Measurements from ENCODE around the gene ARRDC1. TPM values are rescaled to one million over a fixed set of nuclear protein-coding genes. Genes with fewer than 3 reads are reported as not detected.
"Not testable (repeated sequence)": the region's sequence is repeated elsewhere in the genome, so short reads cannot be mapped to it uniquely, and the experiment has no call there.

ARRDC1 gene
- total RNA-seq, 2 experiments from 2014 or later, result 31.2 to 35.1 TPM

DNA sequence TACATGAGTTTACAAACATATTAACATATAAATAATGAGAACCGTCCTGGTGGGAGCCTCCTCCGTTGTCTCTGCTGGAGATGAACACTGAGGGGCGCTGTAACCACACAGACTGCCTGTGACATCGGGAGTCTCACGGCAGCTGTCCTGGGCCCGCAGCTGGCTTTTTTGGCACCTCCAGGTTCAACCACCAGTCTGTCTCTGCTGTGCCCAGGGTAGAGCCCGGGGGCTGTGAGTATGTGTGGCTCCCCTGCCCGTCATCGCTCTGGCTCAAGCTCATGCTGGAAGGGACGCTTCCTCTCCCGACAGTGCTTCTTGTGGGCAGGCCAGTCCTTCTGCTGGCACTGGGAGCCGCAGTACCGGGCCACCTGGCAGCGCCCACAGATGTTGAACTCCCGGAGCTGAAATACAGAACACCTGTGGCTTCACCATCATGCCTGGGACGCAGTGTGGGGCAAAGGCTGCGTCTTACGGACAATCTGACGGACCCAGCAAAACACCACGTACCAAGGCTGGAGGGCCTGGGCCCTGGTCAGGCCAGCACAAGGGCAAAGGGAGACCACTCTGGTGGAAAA is 23.1 kb upstream of the ARRDC1 start:
- CTCF ChIA-PET, result interaction anchor here (0.7 kb wide), 1 partner anchor 88 kb away, joined by 3 read pairs; no protein-coding TSS in a partner anchor
- POLR2A ChIA-PET, result no interaction called here

DNA sequence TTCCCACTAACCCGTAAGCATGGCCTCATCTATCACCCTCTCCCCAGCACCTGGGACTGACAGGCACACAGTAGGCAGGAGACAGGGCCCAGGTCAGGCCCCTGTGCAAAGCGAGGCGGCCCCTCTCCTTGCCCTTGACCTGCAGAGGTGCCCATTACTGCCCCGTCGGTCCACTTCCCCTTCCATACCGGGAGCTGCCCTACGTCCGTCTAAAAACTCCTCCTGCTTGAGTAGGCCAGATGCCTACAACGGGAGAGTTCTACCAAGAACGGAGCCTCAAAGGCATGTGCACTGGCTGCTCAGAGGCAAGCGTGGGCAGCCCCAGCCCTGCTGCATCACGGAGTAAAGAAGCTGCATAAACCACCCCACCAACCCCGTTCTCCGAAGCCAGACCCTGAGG is 22.1 kb upstream of the ARRDC1 start:
- ChIA-PET POLR2A (no interaction called here), CTCF (no interaction called here)

DNA sequence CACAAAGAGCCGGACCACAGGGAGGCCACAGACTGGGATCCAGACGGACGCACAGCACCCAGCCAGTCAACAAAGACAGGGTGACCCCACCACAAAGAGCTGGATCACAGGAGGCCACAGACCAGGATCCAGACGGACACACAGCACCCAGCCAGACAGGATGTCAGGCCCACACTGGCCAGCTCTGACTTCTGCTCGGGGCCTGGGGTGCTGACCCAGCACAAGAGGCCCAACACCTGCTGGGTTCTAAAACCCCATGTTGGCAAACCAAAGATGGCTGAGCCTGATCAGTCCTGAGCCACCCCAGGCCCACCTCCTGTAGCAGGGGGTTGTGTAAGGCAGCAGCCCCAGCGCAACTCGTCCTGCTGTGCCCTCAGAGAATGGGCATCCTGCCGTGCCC is 21.5 kb upstream of the ARRDC1 start:
- ChIA-PET POLR2A (no interaction called here), CTCF (no interaction called here)

DNA sequence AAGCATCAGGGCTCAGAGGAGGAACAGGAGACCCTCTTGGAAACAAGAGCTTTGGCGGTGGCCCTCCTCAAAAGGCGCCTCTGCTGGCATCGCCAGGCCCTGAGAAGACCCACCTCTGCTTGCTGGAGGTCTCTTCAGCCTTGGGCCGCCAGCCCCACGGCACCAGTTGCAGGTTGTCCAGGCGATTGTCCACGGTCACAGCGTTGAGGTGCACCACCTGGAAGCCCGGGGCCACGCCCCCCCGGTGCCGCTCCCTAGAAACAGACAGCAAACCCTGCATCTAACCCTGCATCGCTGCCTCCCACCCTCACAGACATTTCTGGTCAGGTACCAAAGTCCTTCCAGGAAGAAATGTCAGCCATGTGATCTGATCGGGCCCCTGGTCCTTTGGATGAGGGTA is 18.6 kb upstream of the ARRDC1 start:
- ChIA-PET POLR2A (interaction anchor here (0.5 to 0.6 kb wide), 3 partner anchors 14 to 35 kb away, joined by 3 to 10 read pairs (median 3); partner anchors contain the start of gene MRPL41), CTCF (interaction anchor here (1.0 to 2.4 kb wide), 3 partner anchors 8 to 16 kb away, joined by 3 to 8 read pairs (median 5); no protein-coding TSS in a partner anchor)

- ChIA-PET CTCF (interaction anchor here (1.2 to 2.4 kb wide), 3 partner anchors 8 to 10 kb away, joined by 3 to 8 read pairs (median 5); no protein-coding TSS in a partner anchor), POLR2A (interaction anchor here (0.9 kb wide), 1 partner anchor 10 kb away, joined by 5 read pairs; the partner anchor contains the start of gene DPH7)
These were observed 17.2 kb upstream of the ARRDC1 start for GRCh38 chr9:137588311-137588710.

- CTCF ChIA-PET, result interaction anchor here (1.2 to 2.4 kb wide), 3 partner anchors 9 to 11 kb away, joined by 3 to 8 read pairs (median 5); no protein-coding TSS in a partner anchor
- POLR2A ChIA-PET, result interaction anchor here (0.9 kb wide), 1 partner anchor 11 kb away, joined by 5 read pairs; the partner anchor contains the start of gene DPH7
These were observed 16.6 kb upstream of the ARRDC1 start for GRCh38 chr9:137588891-137589290.

GRCh38 chr9:137589441-137590122 is 15.9 kb upstream of the ARRDC1 start:
- ChIA-PET POLR2A (interaction anchor here (1.4 kb wide), 1 partner anchor 10 kb away, joined by 6 read pairs; no protein-coding TSS in a partner anchor), CTCF (interaction anchor here (0.6 to 2.4 kb wide), 2 partner anchors 10 to 16 kb away, joined by 3 to 8 read pairs; no protein-coding TSS in a partner anchor)

- CTCF ChIA-PET, result interaction anchor here (1.3 kb wide), 1 partner anchor 13 kb away, joined by 3 read pairs; no protein-coding TSS in a partner anchor
- POLR2A ChIA-PET, result interaction anchor here (1.0 to 1.4 kb wide), 4 partner anchors 9 to 29 kb away, joined by 3 to 6 read pairs (median 4); partner anchors contain the start of genes ARRDC1 and EHMT1
These were observed 15.4 kb upstream of the ARRDC1 start for GRCh38 chr9:137590123-137590468.

DNA sequence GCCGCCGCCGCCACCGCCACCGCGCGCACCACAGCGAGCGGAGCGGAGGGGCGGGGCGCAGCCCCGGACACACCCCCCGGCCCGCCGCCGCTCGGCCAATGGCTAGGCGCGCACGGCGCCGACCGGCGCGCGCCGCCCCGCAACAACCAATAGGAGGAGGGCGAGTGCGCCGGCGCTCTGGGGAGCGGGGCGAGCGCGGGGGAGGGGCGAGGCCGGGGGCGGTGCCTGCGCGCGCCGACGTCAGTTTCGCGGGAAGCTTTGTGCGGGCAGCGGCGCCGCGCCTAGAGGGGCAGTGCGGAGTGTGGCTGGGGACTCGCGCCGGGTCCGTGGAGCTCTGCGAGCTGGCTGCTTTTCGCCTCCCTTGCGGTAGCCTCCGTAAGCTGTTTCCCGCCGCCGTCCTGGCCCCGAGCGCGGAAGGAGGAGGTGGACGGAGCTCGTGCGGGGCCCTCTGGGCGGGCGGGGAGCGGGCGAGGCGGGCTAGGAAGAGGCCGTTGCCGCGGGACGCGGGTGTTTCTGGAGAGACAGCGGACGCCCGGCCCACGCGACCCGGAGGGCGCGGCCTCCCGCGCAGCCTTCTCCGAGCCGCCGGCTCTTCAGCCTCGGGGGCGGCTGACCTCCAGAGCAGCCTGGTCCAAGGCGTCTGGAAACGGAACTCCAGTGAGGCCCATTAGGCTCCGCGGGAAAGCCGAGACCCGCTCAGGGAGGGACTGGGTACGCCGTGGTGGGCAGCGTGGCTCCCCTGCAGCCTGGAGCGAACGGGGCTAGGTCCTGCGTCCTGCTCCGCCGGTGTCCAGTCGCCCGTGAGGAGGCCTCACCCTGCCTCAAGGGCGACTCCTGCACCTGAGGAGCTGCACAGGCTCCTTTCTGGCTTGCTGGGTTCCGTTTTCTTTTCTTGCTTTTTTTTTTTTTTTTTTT is 14.8 kb upstream of the ARRDC1 start, which contains the start of gene ZMYND19:
ZMYND19 (minus strand) TSS at position 44 of the 915 bp plus-strand sequence. CDS start 249 bp downstream, outside the sequence.
- CTCF ChIA-PET, result interaction anchor here (0.9 to 1.3 kb wide), 3 partner anchors 12 to 145 kb away, joined by 3 read pairs; no protein-coding TSS in a partner anchor
- POLR2A ChIA-PET, result interaction anchor here (0.6 to 1.4 kb wide), 5 partner anchors 10 to 39 kb away, joined by 3 to 6 read pairs (median 3); partner anchors contain the start of genes ARRDC1, EHMT1 and MRPL41

DNA sequence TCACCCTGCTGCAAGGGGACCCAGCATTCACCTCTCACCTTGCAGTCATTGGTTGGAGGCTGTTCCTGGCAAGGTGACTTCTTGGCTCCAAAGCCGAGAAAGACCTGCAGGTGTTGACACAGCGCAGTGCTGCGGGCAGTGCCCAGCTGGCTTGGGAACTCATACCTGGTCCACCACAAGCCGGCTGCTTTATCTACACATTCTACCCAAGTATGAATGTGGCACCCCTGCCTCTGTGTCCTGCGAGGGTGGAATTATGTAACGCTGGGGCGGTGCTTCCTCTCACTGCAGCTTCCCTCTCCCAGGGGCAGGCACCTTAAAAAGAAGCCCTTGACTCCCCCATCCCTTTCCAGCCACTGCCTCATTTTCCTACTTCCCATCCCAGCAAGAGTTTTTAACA is 12.7 kb upstream of the ARRDC1 start:
- ChIA-PET CTCF (interaction anchor here (1.1 to 1.8 kb wide), 2 partner anchors 14 to 15 kb away, joined by 3 to 5 read pairs; partner anchors contain the start of gene DPH7), POLR2A (no interaction called here)

- CTCF ChIA-PET, result interaction anchor here (1.1 to 1.8 kb wide), 2 partner anchors 14 to 15 kb away, joined by 3 to 5 read pairs; partner anchors contain the start of gene DPH7
- POLR2A ChIA-PET, result no interaction called here
These were observed 12.3 kb upstream of the ARRDC1 start for GRCh38 chr9:137593176-137593575.

DNA sequence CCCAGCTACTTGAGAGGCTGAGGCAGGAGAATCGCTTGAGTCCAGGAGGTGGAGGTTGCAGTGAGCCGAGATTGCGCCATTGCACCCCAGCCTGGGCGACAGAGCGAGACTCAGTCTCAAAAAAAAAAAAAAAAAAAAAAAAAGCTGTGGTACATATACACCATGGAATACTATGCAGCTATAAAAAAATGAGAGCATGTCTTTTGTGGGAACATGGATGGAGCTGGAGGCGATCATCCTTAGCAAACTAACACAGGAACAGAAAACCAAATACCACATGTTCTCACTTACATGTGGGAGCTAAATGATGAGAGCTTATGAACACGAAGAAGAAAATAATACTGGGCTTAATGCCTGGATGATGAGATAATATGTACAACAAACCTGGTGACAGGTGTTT is 8.9 kb upstream of the ARRDC1 start:
- POLR2A ChIA-PET, result interaction anchor here (0.6 to 0.7 kb wide), 3 partner anchors 17 to 577 kb away, joined by 3 to 9 read pairs (median 6); no protein-coding TSS in a partner anchor
- CTCF ChIA-PET, result not testable (repeated sequence)

GRCh38 chr9:137598943-137599342 is 6.5 kb upstream of the ARRDC1 start:
- ChIA-PET POLR2A (no interaction called here), CTCF (no interaction called here)

DNA sequence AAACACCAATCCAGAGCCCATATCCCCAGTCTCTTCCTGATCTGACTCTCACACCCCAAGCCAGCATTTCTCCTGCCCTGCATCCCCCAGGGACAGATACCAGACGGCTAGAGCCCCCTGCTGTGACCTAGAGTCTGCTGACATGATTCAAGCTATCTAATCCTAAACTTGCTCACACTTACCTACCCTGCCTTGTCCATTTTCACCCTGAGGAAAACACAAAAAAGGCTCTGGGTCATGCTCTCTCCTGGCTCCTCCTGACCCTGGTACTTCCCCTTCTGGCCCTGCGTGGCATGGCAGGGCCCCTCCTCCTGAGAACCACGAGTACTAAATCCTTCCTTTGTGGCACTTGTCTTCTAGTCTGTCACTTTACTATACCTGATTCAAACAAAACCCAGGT is 2.8 kb upstream of the ARRDC1 start:
- ChIA-PET CTCF (interaction anchor here (1.1 to 1.5 kb wide), 2 partner anchors 12 to 16 kb away, joined by 3 to 5 read pairs; partner anchors contain the start of gene ZMYND19), POLR2A (no interaction called here)

- ChIA-PET CTCF (interaction anchor here (1.5 kb wide), 1 partner anchor 17 kb away, joined by 5 read pairs; no protein-coding TSS in a partner anchor), POLR2A (no interaction called here)
These were observed 1.6 kb upstream of the ARRDC1 start for GRCh38 chr9:137603879-137604278.

- CTCF ChIA-PET, result interaction anchor here (1.2 kb wide), 1 partner anchor 24 kb away, joined by 3 read pairs; no protein-coding TSS in a partner anchor
These were observed 970 bp upstream of the ARRDC1 start for GRCh38 chr9:137604345-137605086.

GRCh38 chr9:137606005-137606621 is 627 bp downstream of the ARRDC1 start:
- POLR2A ChIA-PET, result no interaction called here

More at GRCh38 chr9:137604345-137605086, 970 bp upstream of the ARRDC1 start:
- POLR2A ChIA-PET, result interaction anchor here (0.9 kb wide), 1 partner anchor 12 kb away, joined by 4 read pairs; no protein-coding TSS in a partner anchor

More at GRCh38 chr9:137606005-137606621, 627 bp downstream of the ARRDC1 start:
- CTCF ChIA-PET, result no interaction called here

Measured in activated CD8-positive, alpha-beta memory T cell treated with anti-CD3 and anti-CD28 coated beads for 36 hours (primary cell).